ENCODE results near the gene AIP.
A peak's percentile ranks its signal among the peaks of the same experiment; 100 is the strongest.

DNA sequence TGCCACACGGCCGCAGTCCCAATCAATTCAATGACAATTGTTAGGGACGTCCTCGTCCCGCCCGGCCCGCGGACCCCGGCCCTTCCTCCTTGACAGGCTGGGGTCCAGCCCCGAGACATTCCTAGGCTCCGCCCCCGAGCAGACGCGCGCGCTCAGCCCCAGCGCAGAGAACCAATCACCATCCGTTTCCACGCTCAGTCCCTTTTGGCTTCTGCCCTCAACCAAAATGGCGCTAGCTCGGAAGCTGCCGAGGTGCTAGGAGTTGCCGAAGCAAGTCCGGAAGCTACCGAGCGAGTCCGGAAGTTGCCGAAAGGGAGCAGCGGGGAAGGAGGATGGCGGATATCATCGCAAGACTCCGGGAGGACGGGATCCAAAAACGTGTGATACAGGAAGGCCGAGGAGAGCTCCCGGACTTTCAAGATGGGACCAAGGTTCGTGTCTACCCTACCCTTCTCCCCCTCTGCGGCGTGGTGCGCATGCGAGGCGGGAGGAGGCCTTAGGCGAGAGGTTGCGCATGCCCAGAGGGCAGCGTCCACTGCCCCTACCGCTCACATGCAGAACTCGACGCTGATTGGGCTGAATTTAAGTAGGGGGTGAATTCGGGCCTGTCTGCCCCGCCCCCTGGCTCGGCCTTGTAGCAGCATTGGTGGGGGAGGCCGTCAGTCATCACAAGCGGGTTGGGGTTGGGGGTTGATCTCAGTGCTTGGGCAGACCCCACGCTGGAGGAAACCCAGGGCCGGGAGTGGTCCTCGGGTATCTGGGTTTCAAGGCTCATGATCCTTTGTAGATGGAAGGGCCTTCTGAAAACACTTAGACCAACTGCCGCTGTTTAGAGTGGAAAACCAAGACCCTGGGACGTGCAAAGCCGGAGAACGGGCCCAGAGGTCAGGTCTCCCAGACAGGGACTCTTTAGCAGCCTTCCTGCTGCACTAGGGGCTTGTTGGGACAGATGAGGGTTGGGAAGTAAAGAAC is at the start of gene AIP:
- TF ChIP-seq, protein P1, sequence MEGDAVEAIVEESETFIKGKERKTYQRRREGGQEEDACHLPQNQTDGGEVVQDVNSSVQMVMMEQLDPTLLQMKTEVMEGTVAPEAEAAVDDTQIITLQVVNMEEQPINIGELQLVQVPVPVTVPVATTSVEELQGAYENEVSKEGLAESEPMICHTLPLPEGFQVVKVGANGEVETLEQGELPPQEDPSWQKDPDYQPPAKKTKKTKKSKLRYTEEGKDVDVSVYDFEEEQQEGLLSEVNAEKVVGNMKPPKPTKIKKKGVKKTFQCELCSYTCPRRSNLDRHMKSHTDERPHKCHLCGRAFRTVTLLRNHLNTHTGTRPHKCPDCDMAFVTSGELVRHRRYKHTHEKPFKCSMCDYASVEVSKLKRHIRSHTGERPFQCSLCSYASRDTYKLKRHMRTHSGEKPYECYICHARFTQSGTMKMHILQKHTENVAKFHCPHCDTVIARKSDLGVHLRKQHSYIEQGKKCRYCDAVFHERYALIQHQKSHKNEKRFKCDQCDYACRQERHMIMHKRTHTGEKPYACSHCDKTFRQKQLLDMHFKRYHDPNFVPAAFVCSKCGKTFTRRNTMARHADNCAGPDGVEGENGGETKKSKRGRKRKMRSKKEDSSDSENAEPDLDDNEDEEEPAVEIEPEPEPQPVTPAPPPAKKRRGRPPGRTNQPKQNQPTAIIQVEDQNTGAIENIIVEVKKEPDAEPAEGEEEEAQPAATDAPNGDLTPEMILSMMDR (IDR thresholded peaks at IDR 0.05), result peak; percentile 7 to 36 (median 30)
- TF ChIP-seq POLR2A (IDR thresholded peaks at IDR 0.05) (peak; percentile 58), POLR2AphosphoS5 (IDR thresholded peaks at IDR 0.05) (peak; percentile 80 to 88 (median 85))
